ENCODE data around the gene KIAA1671.

GRCh38 chr22:24937114-24937513, 15.4 kb upstream of the KIAA1671 start:
- TF ChIP-seq CTCF (IDR thresholded peaks at IDR 0.05) (no peak), POLR2A (IDR thresholded peaks at IDR 0.05) (no peak)

All from breast epithelium (tissue), 3 donors.